ENCODE data around the gene GBP1. TPM values are rescaled to one million over a fixed set of nuclear protein-coding genes. Genes with fewer than 3 reads are reported as not detected.

GBP1 gene
- total and polyA plus RNA-seq, 8 donors, result 38.7 to 64.3 (median 44.7) TPM

GRCh38 chr1:89005286-89006151 is 59.5 kb downstream of the GBP1 start:
- DNase-seq (no peak), ATAC-seq (no peak)
- H3K4me3 ChIP-seq, result no peak overlapping the region
- peaks cover 0 to 62% of the 10 kb centered on the region in 2 donors for H3K36me3 ChIP-seq
- H3K27me3 ChIP-seq, result no peaks in the 10 kb centered on the region
- intact Hi-C loops (cut with DNase I), result no loop called here
- H3K27ac ChIP-seq, result no peak overlapping the region
- no peaks in the 10 kb centered on the region for H3K9me3 ChIP-seq
- peaks cover 0 to 6% of the 10 kb centered on the region in 2 donors for H3K4me1 ChIP-seq
- TF ChIP-seq CTCF (IDR thresholded peaks at IDR 0.05), result no peak

Other genes with a start within 250 kb of the GBP1 start
- gene GTF2B, start 173.6 kb downstream of the GBP1 start, total RNA-seq, result 10 to 100 TPM; 21.6 to 22.9 TPM
- gene GTF2B, start 173.6 kb downstream of the GBP1 start, polyA plus RNA-seq (ENCODE audit: insufficient read length in 6 of 6), result 10 to 100 TPM; 40.7 to 44.5 (median 43.2) TPM
- 10 to 100 TPM; 16.4 to 20.5 TPM for gene KYAT3, start 72.6 kb downstream of the GBP1 start, total RNA-seq
- gene KYAT3, start 72.6 kb downstream of the GBP1 start, polyA plus RNA-seq (ENCODE audit: insufficient read length in 6 of 6), result 10 to 100 TPM; 25.2 to 50.8 (median 34.5) TPM
- 10 to 100 TPM; 15.3 to 16.3 TPM for gene RBMXL1, start 72.6 kb downstream of the GBP1 start, total RNA-seq
- 10 to 100 TPM; 16.2 to 23.1 (median 21.5) TPM for gene RBMXL1, start 72.6 kb downstream of the GBP1 start, polyA plus RNA-seq (ENCODE audit: insufficient read length in 6 of 6)
- 10 to 100 TPM; 31.0 to 32.6 TPM for gene GBP3, start 42.3 kb downstream of the GBP1 start, total RNA-seq
- 10 to 100 TPM in 4 of 6 donors, 1 to 10 TPM in 2; 8.5 to 21.2 (median 12.0) TPM for gene GBP3, start 42.3 kb downstream of the GBP1 start, polyA plus RNA-seq (ENCODE audit: insufficient read length in 6 of 6)
- 10 to 100 TPM; 36.3 to 67.2 TPM for gene GBP2, start 60.9 kb upstream of the GBP1 start, total RNA-seq
- gene GBP2, start 60.9 kb upstream of the GBP1 start, polyA plus RNA-seq (ENCODE audit: insufficient read length in 6 of 6), result 1 to 10 TPM; 2.8 to 7.1 (median 4.1) TPM
- under 1 TPM in 1 of 2 donors, not detected in 1; 0.09 TPM for gene GBP7, start 110.8 kb upstream of the GBP1 start, total RNA-seq
- under 1 TPM; 0.09 to 0.39 (median 0.19) TPM for gene GBP7, start 110.8 kb upstream of the GBP1 start, polyA plus RNA-seq (ENCODE audit: insufficient read length in 6 of 6)
- 10 to 100 TPM; 13.4 to 30.3 TPM for gene GBP4, start 133.7 kb upstream of the GBP1 start, total RNA-seq
- 10 to 100 TPM; 12.9 to 25.1 (median 19.5) TPM for gene GBP4, start 133.7 kb upstream of the GBP1 start, polyA plus RNA-seq (ENCODE audit: insufficient read length in 6 of 6)
- 10 to 100 TPM in 1 of 2 donors, 1 to 10 TPM in 1; 3.0 to 17.4 TPM for gene GBP5, start 207.7 kb upstream of the GBP1 start, total RNA-seq
- 1 to 10 TPM in 5 of 6 donors, under 1 TPM in 1; 0.55 to 1.8 (median 1.3) TPM for gene GBP5, start 207.7 kb upstream of the GBP1 start, polyA plus RNA-seq (ENCODE audit: insufficient read length in 6 of 6)

All from left lung (tissue), 10 donors.